ENCODE results near the gene PICK1. TPM values are rescaled to one million over a fixed set of nuclear protein-coding genes. Genes with fewer than 3 reads are reported as not detected.

PICK1 gene
- total and polyA plus RNA-seq, 2 of the 4 experiments (the other 2 are of a cell fraction) = 16.5 to 21.0 TPM

GRCh38 chr22:38068641-38069371 is 11.6 kb downstream of the PICK1 start:
- no peak for ATAC-seq (ENCODE audit: low read depth)
- H2BK120ac ChIP-seq (ENCODE audit: low read depth, low read length) = no peak overlapping the region
- H3K9me3 ChIP-seq (ENCODE audit: control insufficient read depth, insufficient read depth, low read length) = no peaks in the 10 kb centered on the region
- no peak overlapping the region for H2AFZ ChIP-seq (replicated peaks; ENCODE audit: low read length, poor library complexity)
- no peak overlapping the region for H3K27ac ChIP-seq (ENCODE audit: insufficient read depth, low read length)
- no peak overlapping the region for H3K9ac ChIP-seq (ENCODE audit: low read depth, low read length)
- no peak overlapping the region for H2AK9ac ChIP-seq (replicated peaks; ENCODE audit: low read depth, low read length, poor library complexity)
- no peak overlapping the region for H3K56ac ChIP-seq (ENCODE audit: extremely low read depth, insufficient read depth, low read length)
- H3K23ac ChIP-seq (ENCODE audit: low read depth, low read length) = no peak overlapping the region
- intact Hi-C loops (cut with micrococcal nuclease) = no loop called here
- H3K18ac ChIP-seq (ENCODE audit: low read depth, low read length) = no peak overlapping the region
- no peaks in the 10 kb centered on the region for H3K79me1 ChIP-seq (ENCODE audit: low read depth in 1 of 2, low read length in 2 of 2)
- CTCF ChIA-PET = interaction anchor here (0.6 to 1.4 kb wide), 3 partner anchors 271 to 421 kb away, joined by 3 read pairs; no protein-coding TSS in a partner anchor
- H2AK5ac ChIP-seq (ENCODE audit: low read depth, low read length) = no peak overlapping the region
- H3K36me3 ChIP-seq (ENCODE audit: control insufficient read depth, insufficient read depth, low read length) = peaks cover 22% of the 10 kb centered on the region
- H3K4ac ChIP-seq (ENCODE audit: low read depth, low read length) = no peak overlapping the region
- no peak overlapping the region for H3K4me2 ChIP-seq (ENCODE audit: low read depth, low read length)
- H4K5ac ChIP-seq (ENCODE audit: low read depth, low read length) = no peak overlapping the region
- H2BK15ac ChIP-seq (ENCODE audit: low read depth, low read length) = no peak overlapping the region
- in situ Hi-C loops (cut with MboI; ENCODE audit: low sequenced_read_pairs) = no loop called here
- no CpG with 5 or more reads among the region's 13 CpGs for WGBS, 2 experiments (ENCODE audit: extremely low coverage in 2 of 2, insufficient read length in 1 of 2)
- H3K9me1 ChIP-seq (ENCODE audit: insufficient read depth, low read length) = no peaks in the 10 kb centered on the region
- no peaks in the 10 kb centered on the region for H3K27me3 ChIP-seq (ENCODE audit: control insufficient read depth, insufficient read depth, low read length)
- H4K91ac ChIP-seq (ENCODE audit: insufficient read depth, low read depth, low read length) = no peak overlapping the region
- BruUV-seq (replicated peaks) = no TSS peak
- H3K4me3 ChIP-seq (ENCODE audit: insufficient read depth, low read depth, low read length) = no peak overlapping the region
- H2BK20ac ChIP-seq (ENCODE audit: low read depth, low read length) = no peak overlapping the region
- TF ChIP-seq SMC3 (IDR thresholded peaks at IDR 0.05; ENCODE audit: low read depth, low read length) (no peak), ELK1 (IDR thresholded peaks at IDR 0.05; ENCODE audit: borderline replicate concordance, low read depth, low read length) (no peak), MAFK (IDR thresholded peaks at IDR 0.05; ENCODE audit: low read depth, low read length) (no peak), BHLHE40 (IDR thresholded peaks at IDR 0.05; ENCODE audit: low read depth, low read length) (no peak), RFX5 (IDR thresholded peaks at IDR 0.05; ENCODE audit: low read depth, low read length) (no peak), CHD1 (IDR thresholded peaks at IDR 0.05; ENCODE audit: low read depth, low read length) (no peak), CTCF (conservative IDR thresholded peaks at IDR 0.05; ENCODE audit: low read depth, low read length) (no peak), NFE2L2 (IDR thresholded peaks at IDR 0.05; ENCODE audit: low read depth, low read length) (no peak), FOS (IDR thresholded peaks at IDR 0.05; ENCODE audit: low read depth, low read length) (no peak), MXI1 (IDR thresholded peaks at IDR 0.05; ENCODE audit: borderline replicate concordance, low read depth, low read length) (no peak), POLR2A (IDR thresholded peaks at IDR 0.05; ENCODE audit: low read depth, low read length) (no peak), CEBPB (IDR thresholded peaks at IDR 0.05; ENCODE audit: low read depth, low read length) (no peak), RAD21 (IDR thresholded peaks at IDR 0.05; ENCODE audit: low read length) (no peak), USF2 (IDR thresholded peaks at IDR 0.05; ENCODE audit: low read depth, low read length) (no peak), MAZ (IDR thresholded peaks at IDR 0.05; ENCODE audit: borderline replicate concordance, low read depth, low read length) (no peak), RCOR1 (IDR thresholded peaks at IDR 0.05; ENCODE audit: insufficient replicate concordance, low read length) (no peak)
- DNase-seq = no peak
- no peak overlapping the region for H4K8ac ChIP-seq (ENCODE audit: low read depth in 2 of 2, low read length in 2 of 2)
- dilution Hi-C loops (cut with HindIII; ENCODE audit: low sequenced_read_pairs, unreplicated experiment) = no loop called here
- H4K20me1 ChIP-seq (ENCODE audit: insufficient read depth, low read length) = no peaks in the 10 kb centered on the region
- no peak overlapping the region for H2BK5ac ChIP-seq (ENCODE audit: low read depth, low read length, poor library complexity, severe bottlenecking)
- no peak overlapping the region for H3K14ac ChIP-seq (replicated peaks; ENCODE audit: low read depth, low read length)
- POLR2A ChIA-PET (ENCODE audit: unreplicated experiment) = no interaction called here
- H3K4me1 ChIP-seq (ENCODE audit: control insufficient read depth, insufficient read depth, low read length) = no peaks in the 10 kb centered on the region

Measured in IMR-90 (cell line).